Hepatic stellate cell (primary cell): ENCODE measurements around the gene USP15.
"Not testable (repeated sequence)": the region's sequence is repeated elsewhere in the genome, so short reads cannot be mapped to it uniquely, and the experiment has no call there.

Experiments
- DNase-seq: peaks from one replicate; pipeline ENCODE4 v3.0.0; 2011; ENCODE audit warnings: low spot score

The USP15 gene

GRCh38 chr12:62372134-62372533 lies 111.9 kb downstream of the USP15 start:
- DNase-seq = no peak

- no peak for DNase-seq
These were observed 112.6 kb downstream of the USP15 start for GRCh38 chr12:62372825-62373224.

GRCh38 chr12:62375603-62376002 lies 115.4 kb downstream of the USP15 start:
- no peak for DNase-seq

- no peak for DNase-seq
These were observed 119.0 kb downstream of the USP15 start for GRCh38 chr12:62379026-62379722.

- no peak for DNase-seq
These were observed 119.5 kb downstream of the USP15 start for GRCh38 chr12:62379723-62380045.

GRCh38 chr12:62382526-62382925 lies 122.3 kb downstream of the USP15 start:
- DNase-seq = no peak

- DNase-seq = no peak
These were observed 136.5 kb downstream of the USP15 start for GRCh38 chr12:62396750-62397149.

GRCh38 chr12:62400135-62400534 lies 139.9 kb downstream of the USP15 start:
- no peak for DNase-seq

GRCh38 chr12:62401631-62402030 lies 141.4 kb downstream of the USP15 start:
- DNase-seq = no peak

- no peak for DNase-seq
These were observed 142.8 kb downstream of the USP15 start for GRCh38 chr12:62403031-62403430.

GRCh38 chr12:62407587-62407986 lies 147.4 kb downstream of the USP15 start:
- DNase-seq = no peak

GRCh38 chr12:62409068-62409467 lies 148.9 kb downstream of the USP15 start:
- no peak for DNase-seq

- no peak for DNase-seq
These were observed 154.0 kb downstream of the USP15 start for GRCh38 chr12:62414180-62414579.

GRCh38 chr12:62426089-62426488 lies 165.9 kb downstream of the USP15 start:
- DNase-seq = no peak

- DNase-seq = no peak
These were observed 169.3 kb downstream of the USP15 start for GRCh38 chr12:62429457-62429856.

GRCh38 chr12:62434494-62435302 lies 174.5 kb downstream of the USP15 start:
- no peak for DNase-seq

- peak; percentile 71 for DNase-seq
These were observed 175.3 kb downstream of the USP15 start for GRCh38 chr12:62435303-62436163.

GRCh38 chr12:62436164-62436503 lies 175.9 kb downstream of the USP15 start:
- no peak for DNase-seq

GRCh38 chr12:62438098-62438692 lies 178.0 kb downstream of the USP15 start:
- DNase-seq = peak; percentile 41

- DNase-seq = no peak
These were observed 186.7 kb downstream of the USP15 start for GRCh38 chr12:62446754-62447452.

GRCh38 chr12:62448436-62448835 lies 188.2 kb downstream of the USP15 start:
- no peak for DNase-seq

- not testable (repeated sequence) for DNase-seq
These were observed 195.2 kb downstream of the USP15 start for GRCh38 chr12:62455429-62455828.
